Measurements from ENCODE around the gene INPP5A.
A peak's percentile ranks its signal among the peaks of the same experiment; 100 is the strongest.

INPP5A gene

DNA sequence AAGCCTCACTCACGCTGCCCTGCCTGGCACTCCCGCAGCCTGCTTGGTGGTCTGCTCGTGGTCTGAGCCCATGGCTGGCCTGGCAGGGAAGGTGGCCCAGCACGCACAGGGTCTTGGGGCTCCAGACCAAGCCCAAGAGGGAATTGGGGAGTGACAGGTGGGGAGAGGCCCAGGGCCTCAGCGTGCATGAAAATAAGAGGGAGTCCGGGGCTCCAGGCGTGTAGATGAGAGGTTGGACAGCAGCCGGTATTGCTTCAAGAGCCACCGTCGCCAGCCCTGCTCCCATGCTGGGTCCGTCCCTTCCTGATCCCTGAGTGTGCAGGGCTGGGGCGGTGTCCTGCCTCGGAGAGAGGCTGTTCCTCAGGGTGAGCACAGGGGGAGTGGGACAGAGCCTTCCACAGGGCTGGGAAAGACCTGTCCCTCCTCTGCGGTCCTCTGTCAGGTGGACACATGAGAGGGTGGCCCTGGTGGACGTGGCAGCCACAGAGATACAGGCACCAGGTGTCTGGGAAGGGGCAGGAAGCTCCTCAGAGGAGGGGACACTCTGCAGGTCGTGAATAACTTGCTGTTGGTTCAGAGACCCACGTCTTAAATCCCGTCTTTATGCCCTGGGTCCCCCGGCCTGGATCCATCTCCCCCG is 113.1 kb downstream of the INPP5A start:
- no peak for DNase-seq

DNA sequence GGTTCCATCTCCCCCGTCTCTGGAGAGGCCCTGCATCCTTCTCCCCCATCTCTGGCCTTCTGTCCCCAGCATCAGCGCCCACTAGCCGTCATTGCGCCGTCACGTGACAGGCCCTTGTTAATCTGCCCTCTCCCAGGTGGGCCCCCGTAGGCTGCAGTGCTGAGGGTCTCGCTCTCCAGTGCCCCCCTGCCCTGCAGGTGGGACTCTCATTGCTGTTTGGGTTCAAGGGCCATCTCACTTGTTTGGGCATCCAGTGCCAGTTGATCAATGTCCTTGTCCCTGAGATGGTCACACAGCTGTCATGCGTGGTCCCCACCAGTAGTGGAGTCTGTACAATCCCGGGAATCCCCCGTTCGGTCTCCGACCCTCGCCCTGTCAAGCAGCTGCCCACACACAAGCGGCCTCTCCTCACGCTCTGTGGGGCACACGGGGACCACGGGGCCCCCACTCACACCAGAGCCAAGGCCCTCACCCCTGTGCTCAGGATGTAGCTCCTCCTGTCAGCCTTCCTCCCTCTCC is 114.0 kb downstream of the INPP5A start:
- DNase-seq: no peak

DNA sequence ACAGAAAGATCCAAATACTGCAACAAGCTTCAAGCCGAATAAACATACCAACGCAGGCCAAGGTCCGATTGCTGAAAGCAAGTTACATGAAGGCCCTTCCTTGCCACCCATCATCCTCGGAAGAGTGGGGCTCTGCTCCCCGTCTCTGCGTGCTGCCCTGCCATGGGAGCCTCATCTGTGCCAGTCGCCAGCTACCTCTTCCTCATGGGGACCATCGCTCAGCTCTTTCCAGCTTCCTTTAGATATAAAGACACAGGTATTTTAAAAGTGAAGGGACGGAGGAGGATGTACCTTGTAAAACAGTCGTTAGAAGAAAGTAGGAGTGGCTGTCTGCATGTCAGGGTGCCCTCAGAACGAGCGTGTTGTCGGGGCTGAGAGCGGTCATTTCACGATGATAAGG is 114.9 kb downstream of the INPP5A start:
- no peak for DNase-seq

DNA sequence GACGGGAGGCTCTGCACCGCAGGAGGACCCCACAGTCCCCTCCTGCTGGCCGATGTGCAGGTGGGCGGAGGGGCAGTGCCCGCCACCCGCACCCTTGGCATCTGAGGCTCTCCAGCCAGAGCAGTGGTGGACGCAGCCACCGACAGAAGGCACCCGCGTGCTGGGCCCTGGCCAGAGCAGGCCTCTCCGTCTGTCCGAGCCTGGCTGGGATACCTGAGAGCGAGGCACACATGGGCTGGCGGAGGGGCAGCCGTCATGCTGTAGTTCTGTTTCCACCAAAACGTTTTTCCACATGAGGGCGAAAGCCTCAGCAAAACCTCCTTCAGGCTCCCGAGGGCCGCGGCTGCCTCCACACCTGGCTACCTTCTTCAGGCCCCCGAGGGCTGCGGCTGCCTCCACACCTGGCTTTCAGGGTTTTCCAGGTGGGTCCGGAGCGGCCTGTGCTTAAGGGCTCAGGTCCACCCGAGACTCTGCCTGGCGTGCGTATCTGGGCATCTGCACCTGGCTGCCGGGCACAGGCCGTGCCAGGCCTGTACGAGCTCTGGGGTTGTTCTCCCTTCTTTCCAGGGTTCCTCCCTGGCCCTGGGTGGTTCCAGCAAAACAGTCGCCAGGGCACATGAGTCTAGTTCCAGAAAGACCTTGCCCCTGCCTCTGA is 115.5 kb downstream of the INPP5A start:
- no peak for DNase-seq

DNA sequence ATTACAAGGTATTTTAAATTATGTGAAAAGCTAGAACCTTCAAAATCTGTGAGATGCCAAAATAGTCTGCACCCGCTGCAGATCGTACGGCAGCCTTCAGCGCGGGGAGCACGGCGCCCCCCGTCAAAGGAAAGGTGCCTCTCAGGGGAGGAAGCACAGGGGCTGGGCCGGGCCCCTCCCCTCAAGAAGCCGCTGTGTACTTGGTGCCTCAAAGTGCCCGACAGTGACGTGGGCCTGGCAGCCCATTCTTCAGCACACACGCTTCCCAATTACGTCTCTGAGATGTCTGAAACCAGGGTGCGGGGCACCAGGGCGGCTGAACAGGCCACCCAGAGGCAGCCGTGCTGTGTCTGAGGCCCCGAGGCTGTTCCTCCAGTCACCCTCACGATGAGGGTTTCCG is 116.1 kb downstream of the INPP5A start:
- no peak for DNase-seq

DNA sequence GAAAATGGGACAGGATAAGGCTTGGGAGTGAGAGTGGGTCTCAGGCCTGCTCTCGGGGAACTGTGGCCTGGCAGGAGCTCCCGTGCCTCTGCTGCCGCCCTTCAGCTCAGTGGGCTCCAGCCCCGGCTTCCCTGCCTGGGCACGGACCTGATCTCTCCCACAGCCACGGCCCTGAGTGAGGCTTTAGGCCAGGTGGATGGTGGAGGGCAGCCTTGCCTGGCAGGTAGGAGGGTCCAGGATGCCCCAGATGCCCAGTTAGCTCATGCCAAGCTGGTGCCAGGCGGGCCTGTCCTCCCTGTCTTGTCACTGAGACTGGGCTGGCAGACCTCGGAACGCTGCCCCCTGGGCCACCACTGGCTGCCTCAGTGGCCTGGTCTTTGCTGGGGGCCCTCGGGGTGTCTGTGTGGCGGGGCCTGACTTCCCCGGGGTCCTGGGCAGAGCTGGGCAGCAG is 116.6 kb downstream of the INPP5A start:
- no peak for DNase-seq

DNA sequence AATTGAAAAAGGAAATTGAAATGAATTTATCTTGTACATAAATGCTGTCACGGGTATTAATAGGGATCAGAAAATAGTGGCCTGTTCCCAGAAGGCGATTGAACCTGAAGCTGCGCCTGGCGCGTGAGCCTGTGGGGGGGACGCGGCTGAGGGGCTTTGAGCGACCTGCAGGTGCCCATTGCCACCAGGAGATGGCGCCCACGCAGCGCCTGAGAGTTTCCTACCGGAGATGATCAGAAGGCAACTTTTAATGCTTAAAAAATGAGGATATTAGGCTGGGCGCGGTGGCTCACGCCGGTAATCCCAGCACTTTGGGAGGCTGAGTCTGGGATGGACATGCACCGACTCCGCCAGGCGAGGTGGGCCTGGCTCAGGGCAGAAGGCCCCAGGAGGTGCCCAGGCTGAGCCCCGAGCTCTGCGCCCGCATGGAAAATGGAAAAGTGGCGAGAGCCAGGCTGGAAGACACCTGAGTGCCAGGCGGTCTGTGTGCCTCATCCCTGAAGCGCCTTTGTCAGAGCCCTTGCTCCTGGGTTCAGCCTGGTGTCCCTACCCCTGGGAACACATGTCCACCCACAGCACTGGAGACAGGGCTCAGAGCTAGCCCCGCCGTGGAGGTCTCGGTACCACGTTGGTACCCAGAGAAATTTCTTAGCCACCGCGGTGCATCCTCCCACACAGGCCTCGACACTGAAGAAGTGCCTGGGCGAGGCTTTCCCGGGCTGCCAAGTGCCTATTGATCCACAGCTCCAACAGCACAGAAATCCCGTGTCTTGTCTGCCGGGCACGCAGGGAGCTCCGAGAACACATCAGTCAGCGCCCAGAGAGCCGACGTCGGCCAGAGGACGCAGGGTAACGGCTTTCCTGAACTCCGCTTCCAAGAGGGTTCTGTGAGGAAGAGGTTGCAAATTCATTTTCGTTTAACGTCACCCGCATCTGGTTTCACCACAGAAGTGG is 117.4 kb downstream of the INPP5A start:
- peak; percentile 79 for DNase-seq

DNA sequence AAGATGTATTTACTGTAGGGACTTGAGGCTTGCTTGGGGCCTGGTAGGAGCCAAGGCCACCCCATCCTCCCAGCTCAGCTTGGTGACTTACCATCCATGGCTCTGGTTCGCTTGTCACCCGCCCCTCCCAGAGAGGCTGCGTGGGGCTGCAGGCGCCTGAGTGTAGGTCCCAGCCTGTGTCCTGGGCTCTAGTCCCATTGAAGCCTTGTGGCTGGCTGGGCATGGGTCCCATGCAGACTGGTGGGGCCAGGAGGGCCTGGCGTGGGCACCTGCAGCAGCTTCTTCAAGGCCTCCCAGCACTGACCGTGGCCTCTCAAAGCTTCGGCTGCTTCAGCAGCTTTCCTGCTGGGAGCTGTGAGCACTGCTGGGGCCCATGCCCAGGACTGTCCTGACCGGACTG is 118.1 kb downstream of the INPP5A start:
- DNase-seq: no peak

DNA sequence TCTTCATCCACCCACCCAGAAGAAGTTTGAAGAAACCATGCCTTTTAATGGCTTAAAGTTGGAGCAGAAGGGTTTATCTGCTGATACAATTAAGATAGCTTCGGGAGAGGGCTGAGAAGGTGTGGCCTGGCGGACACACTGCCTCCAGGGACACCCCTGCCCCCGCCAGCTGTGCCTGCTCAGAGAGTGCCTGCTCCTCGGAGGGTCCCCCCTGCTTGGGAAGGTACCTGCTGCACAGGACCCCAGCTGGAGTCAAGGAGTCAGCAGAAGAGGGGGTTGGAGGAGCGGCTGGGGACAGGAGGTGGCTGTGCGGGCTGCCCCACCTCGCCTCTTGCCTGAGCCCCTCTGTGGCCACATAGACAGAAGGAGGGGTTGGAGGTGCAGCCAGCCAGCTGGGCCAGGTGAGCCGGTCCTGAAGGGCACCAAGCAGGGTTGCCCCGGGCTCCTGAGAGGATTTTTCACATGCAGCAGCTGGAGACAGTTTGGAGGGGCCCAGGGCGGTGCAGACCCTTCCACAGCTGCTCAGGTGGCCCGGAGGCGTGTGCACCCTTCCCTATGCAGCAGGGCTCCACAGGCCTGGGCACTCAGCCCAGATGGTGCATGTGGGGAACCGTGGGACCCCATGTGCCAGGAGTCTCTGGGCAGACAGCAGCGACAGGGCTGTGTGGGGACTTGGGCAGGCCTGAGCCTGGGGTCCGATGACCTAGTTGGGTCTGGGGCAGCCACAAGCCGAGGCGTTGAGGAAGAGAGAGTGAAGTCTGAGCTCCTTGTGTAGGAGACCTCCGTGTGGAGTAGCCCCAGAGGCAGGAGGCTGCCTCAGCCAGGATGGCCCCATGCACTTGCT is 118.9 kb downstream of the INPP5A start:
- DNase-seq: no peak

DNA sequence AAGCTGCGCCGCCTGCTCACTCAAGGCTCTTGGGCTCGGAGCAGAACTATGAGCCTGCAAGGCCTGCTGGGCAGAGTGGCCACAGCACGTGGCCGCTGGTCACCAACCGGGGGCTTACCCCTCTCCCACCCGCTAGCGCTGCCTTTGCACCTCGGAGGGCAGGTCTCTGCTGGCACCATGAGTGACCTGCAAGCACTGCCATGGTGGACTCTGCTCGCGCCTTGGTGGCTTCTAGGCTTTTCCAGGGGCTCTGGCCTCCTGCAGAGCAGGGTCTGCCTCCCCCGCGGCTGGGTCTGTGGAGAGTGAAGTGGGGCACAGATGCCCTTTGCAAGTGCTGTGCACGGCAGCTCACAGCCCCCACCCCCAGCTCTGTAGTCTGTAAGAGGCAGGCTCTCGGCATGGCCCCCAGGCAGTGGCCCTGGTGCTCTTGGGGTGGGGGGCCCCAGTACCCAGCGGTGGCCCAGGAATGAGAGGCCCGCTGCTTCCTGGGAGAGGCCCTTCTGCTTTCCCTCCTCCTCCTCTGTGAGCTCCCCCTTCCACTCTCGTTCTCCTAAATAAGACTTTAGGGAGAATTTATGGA is 119.6 kb downstream of the INPP5A start:
- DNase-seq: no peak

DNA sequence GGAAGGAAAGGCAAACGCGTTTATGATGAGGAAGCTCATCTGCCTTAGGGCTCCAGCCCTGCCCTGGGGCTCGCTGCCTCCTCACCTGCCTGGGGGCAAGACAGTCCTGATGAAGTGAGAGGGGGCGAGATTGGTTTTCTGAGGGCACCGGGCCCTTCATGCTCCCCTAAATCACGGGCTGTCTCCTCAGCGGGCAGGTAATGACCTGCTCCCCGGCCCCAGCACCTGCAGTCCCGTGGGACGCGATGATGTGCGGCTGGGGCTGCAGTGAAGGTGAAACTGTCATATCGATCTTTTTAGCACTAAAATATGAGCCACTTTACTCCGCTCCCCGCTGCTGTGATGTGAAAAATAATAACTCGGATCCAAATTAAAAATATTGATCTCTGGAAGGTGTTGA is 120.2 kb downstream of the INPP5A start:
- DNase-seq: no peak

DNA sequence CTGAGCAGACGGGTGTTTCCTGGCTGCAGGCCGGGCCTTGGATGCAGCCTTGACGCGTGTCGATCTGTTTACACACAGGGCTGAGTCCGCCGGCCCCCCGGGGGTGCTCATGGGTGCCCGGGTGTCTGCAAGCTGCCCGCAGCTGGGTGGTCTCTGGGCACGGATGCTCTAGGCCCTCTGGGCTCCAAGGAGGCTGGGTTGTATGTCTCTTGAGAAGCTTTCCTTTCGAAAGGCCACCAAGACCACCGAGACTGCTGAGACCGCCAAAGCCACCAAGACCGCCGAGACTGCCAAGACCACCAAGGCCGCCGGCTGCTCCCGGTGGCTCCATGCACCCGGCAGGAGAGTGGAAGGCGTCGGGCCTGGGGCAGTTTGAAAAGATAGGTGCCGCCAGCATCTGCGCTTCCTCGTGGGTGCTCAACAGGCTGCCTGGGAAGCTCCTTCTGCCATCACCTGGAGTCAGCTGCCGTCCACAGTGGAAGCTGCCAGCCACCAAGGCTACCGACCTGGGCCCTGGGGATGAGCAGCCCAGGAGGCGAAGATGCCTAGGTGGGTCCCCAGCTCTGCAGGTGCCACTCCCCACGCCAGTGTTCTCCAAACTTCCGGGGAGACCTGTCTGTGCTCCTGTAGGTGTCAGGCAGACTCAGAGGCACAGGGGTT is 121.1 kb downstream of the INPP5A start:
- no peak for DNase-seq

DNA sequence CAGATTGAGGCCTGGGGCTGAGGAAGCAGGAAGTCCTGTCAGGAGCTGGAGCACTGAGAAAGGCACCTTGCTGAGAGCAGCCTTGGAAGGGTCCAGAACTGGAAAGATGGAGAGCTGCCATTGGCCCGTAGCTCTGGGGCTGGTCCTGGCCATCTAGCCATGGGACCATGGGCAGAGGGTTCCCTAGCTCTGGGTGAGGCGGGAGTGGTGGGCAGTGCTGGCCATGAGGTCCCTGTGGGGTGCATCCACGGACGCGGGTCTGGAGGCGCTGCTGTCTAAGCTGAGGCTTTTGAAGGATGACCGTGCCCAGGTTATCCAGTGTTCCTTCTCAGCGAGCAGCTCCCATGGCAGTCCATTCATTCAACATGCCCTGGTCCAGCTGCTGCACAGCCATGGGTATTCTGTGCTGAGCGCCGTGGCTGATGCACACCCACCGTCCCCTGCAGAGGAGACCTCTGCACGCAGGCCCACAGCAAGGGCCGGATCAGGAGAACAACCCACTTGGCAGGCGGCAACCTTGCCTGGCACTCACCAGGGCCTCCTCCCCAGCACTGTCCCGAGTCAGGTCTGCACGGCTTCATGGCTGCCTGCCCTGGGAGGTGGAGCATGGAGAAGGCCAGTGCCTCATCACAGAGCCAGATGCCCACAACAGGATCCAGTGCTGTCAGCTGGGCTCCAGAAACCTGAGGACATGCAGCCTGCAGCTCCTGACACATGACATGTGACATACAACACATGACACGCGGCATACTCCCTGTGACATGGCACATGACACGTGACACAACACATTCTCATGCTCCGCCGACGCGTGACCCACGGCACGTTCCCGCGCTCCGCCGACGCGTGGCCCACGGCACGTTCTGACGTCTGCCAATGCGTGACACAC is 121.9 kb downstream of the INPP5A start:
- no peak for DNase-seq

DNA sequence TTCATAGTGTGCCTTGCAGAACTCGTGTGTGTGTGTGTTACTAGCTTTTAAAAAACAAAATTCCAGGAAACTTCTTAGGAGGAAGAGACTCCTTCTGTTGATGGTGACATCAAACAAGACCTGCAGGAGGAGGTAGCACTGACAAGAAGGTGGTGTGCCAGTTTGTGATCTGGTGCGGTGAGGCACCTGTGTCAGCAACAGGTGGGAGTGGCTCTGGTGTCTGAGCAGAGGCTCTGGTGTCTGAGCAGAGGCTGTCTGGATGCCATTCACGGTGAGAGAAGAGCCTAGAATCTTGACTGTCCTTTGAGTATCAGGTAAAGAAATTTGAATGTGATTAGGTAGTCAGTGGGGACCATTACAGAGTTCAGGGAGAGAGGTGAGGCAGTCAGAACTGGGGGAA is 122.8 kb downstream of the INPP5A start:
- no peak for DNase-seq

DNA sequence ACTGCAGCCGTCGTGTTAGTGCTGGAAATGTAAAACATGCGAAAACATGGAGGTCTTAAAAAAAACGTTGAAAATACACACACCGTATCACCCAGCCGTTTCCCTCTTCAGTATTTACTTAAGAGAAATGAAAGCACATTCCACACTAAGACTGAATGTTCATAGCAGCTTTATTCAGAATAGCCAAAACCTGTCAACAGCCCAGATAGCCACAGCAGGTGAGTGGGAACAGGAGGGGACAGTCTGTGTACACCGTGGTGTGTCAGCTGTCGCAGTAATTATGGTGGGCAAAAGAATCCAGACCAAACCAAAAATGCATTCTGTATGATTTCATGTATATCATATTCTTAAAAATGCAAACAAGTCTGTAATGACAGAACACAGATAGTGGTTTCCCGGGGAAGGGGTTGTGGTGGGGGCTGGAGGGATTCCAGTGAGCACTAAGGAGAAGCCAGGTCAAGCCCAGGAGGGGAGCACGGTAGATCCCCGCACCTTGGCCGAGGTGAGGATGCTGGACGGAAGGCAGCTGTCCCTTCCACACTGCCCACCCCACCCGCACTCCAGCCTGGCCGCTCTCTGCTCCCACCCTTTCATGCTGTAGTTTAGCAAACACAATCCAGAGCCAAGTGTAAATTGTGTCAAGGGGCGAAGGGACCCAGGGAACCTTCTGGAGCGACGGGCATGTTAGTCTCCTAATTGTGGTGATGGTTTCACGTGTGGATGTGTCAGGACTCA is 124.8 kb downstream of the INPP5A start:
- DNase-seq: no peak

DNA sequence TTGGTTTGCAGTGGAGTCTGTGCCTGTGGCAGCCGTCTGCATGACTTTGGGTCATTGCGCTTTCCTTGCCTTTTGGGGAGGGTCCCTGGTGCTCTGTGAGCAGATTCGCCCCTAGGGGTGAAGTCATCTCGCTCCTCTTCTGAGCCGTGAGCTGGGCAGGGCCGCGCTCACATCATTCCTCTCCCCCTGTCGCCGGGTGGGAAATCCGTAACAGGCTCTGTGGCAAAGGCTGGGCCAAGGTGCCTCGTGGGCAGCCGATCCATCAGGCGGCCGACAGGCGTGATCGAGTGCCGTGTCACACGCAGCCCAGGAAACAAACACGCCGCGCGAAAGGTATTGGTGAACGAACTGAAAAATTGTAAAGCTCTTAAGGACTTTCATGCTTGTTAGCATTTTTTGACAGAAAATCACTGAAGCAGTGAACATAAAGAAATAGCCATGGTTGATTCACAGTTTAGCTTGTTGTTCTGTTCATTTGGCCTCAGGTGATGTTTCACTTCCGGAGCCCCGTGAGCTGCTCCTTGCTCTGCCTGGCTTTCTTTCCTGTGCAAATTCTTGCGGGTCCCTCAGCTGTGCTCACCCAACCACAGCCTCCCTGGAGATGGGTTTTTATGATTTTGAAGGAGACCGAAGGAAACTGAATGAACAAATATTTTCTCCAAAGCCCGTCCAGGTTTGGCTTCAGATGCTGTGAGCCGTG is 126.2 kb downstream of the INPP5A start:
- no peak for DNase-seq

DNA sequence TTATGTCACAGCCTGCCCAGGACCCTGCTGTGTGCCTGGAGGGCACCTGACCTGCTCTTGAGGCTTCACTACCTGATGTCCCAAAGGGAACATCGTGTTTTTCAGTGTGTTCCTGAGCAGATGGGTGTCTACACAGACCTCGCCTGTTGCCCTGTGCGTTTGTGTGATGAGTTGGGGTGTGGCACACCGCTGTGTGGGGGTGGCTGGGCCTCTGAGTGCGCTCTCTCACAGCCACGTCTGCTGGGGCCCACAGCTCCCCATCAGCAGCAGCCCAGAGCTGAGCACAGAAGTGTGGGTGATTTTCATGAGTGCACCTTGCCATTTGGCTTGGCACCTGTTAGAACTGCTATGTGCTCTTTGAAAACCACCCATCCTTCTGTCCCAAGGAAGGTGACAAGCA is 126.8 kb downstream of the INPP5A start:
- DNase-seq: no peak

DNA sequence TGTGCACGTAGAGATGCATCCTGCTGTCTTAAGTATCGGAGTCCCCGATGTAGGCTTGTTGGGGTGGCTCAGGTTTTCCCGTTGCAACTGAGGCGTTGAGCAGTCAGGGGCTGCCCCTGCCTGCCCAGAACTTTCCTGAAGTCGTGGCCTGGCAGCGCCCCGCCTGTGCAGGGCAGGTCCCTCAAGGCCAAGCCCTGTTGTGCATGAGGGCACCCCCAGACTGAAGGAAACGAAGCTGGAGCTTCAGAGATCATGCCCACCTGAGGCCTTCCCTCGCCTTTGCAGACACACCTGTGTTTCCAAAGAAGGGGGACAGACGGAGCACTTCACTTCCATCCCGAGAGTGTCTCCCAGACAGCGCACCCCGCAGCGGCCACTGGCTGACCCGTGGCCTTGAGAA is 127.3 kb downstream of the INPP5A start:
- DNase-seq: no peak

Data from midbrain (tissue), 1 donor.